Aorta (tissue), 5 donors: Measurements from ENCODE around the gene DSG2. TPM values are rescaled to one million over a fixed set of nuclear protein-coding genes. Genes with fewer than 3 reads are reported as not detected.

Experiments
- ATAC-seq: fragments of 200-7000 bp; cut with Tn5 transposase; one replicate; pipeline ENCODE4 v1.9.1; 2022; ENCODE audit warnings: moderate library complexity; ENCODE audit not compliant: low FRiP score
- DNase-seq, 2 donors: peaks; one replicate each; pipeline ENCODE4 v3.0.0-alpha.2; 2020
- H3K27ac ChIP-seq, 2 donors: one replicate each; pipeline ENCODE4 v1.5.1; 2013; ENCODE audit warnings: low read length in 2 of 2, mild to moderate bottlenecking in 2 of 2, moderate library complexity in 2 of 2, control low read depth in 1 of 2, inconsistent platforms in 1 of 2, low read depth in 1 of 2
- H3K27me3 ChIP-seq, 2 donors: one replicate each; pipeline ENCODE4 v1.6.1; 2013; ENCODE audit warnings: control low read depth in 1 of 2, low read length in 1 of 2, mild to moderate bottlenecking in 1 of 2, moderate library complexity in 1 of 2; ENCODE audit not compliant: insufficient read depth in 2 of 2, control insufficient read depth in 1 of 2
- H3K36me3 ChIP-seq, 2 donors: one replicate each; pipeline ENCODE4 v1.6.1; 2013; ENCODE audit warnings: control low read depth in 1 of 2, low read length in 1 of 2, mild to moderate bottlenecking in 1 of 2; ENCODE audit not compliant: insufficient read depth in 2 of 2, control insufficient read depth in 1 of 2
- H3K4me1 ChIP-seq, 2 donors: one replicate each; pipeline ENCODE4 v1.6.1; 2013; ENCODE audit warnings: low read length in 2 of 2, control low read depth in 1 of 2, mild to moderate bottlenecking in 1 of 2, moderate library complexity in 1 of 2; ENCODE audit not compliant: insufficient read depth in 2 of 2, control insufficient read depth in 1 of 2
- H3K4me3 ChIP-seq, 2 donors: one replicate each; pipeline ENCODE4 v1.5.1; 2013; ENCODE audit warnings: low read length in 2 of 2, control low read depth in 1 of 2, mild to moderate bottlenecking in 1 of 2
- H3K9me3 ChIP-seq: one replicate; pipeline ENCODE4 v1.6.1; 2013; ENCODE audit warnings: mild to moderate bottlenecking, low read length; ENCODE audit not compliant: control insufficient read depth
- WGBS, 2 donors: extraction: QIAGEN DNeasy Blood & Tissue Kit; methylation state at CpG; one replicate each; pipeline ENCODE4 v1.1.7; 2013; 5-methylcytosine and 5-hydroxymethylcytosine counted together
- intact Hi-C, 2 donors: fragments of 100-400 bp; cut with DNase I; formaldehyde crosslinking; loops; one replicate each; pipeline versions ENCODE4 v1.14.2 to v1.15.0; 2022
- long read RNA-seq, 2 donors: library from polyadenylated mRNA; unstranded; transcript quantifications; one replicate each; pipeline ENCODE4 v2.0.0, GENCODE V29; 2020 to 2021
- polyA plus RNA-seq, 2 donors: library from polyadenylated mRNA; stranded (reverse); fragments of 200-250 nt; gene quantifications; one replicate each; pipeline ENCODE4 v1.2.3, GENCODE V29; 2013
- total RNA-seq, 2 donors: library from RNA; stranded (reverse); fragmentation: NEBNext Ultra II Directional; extraction: Animal tissue kit (Norgen Biotek cat#: 25700); gene quantifications; one replicate each; pipeline ENCODE4 v1.2.1, GENCODE V29; 2021
- donor health status: healthy with polysubstance abuse.
- donor health status: Bipolar disorder and iron deficiency.
- donor health status: DM: no; HTN: no; CAD: no.
- donor health status: DM: no; HTN: no; CAD: no.
- donor health status: DM: yes; HTN: yes; CAD: no.

The DSG2 gene
- total RNA-seq (1 to 10 TPM; 4.3 to 4.7 TPM), polyA plus RNA-seq (1 to 10 TPM in 1 of 2 donors, under 1 TPM in 1; 0.10 to 3.3 TPM)
- long read RNA-seq, donor 1, partial matches to known transcripts: 1 of 1 reads
- long read RNA-seq, donor 1, other reads (novel, unspliced or antisense): 0 of 1 reads
- long read RNA-seq, donor 2, partial matches to known transcripts: 1 of 2 reads
- long read RNA-seq, donor 2, other reads (novel, unspliced or antisense): 1 of 2 reads

- ATAC-seq: peak; percentile 66
- peak in 1 of 2 donors; percentile 73 for DNase-seq
- no peaks in the 10 kb centered on the region for H3K9me3 ChIP-seq
- no peaks in the 10 kb centered on the region for H3K4me1 ChIP-seq
- no peaks in the 10 kb centered on the region for H3K36me3 ChIP-seq
- 0 to 1% methylated on average over 49 to 79 of the region's 79 CpGs for WGBS, 2 donors
- intact Hi-C loops: no loop called here
- H3K27me3 ChIP-seq: no peaks in the 10 kb centered on the region
- no peak within 1 kb of the TSS for H3K27ac ChIP-seq
- peak within 1 kb of the TSS; percentile 7 to 39 for H3K4me3 ChIP-seq
Observed at GRCh38 chr18:31497836-31498573, at the start of gene DSG2. Gene DSG2, plus strand, starts transcription at chr18:31498177. Its CDS starts 75 bp downstream, at chr18:31498252.

GRCh38 chr18:31450409-31450808 is 47.6 kb upstream of the DSG2 start:
- H3K36me3 ChIP-seq: no peaks in the 10 kb centered on the region
- H3K27ac ChIP-seq: no peak overlapping the region
- no peak overlapping the region for H3K4me3 ChIP-seq
- ATAC-seq (no peak), DNase-seq (no peak)
- no peaks in the 10 kb centered on the region for H3K9me3 ChIP-seq
- no peaks in the 10 kb centered on the region for H3K4me1 ChIP-seq
- intact Hi-C loops: no loop called here
- no peaks in the 10 kb centered on the region for H3K27me3 ChIP-seq

GRCh38 chr18:31451625-31452024 is 46.4 kb upstream of the DSG2 start:
- H3K4me3 ChIP-seq: no peak overlapping the region
- intact Hi-C loops: no loop called here
- DNase-seq: no peak
- no peak for ATAC-seq
- H3K27me3 ChIP-seq: no peaks in the 10 kb centered on the region
- no peaks in the 10 kb centered on the region for H3K9me3 ChIP-seq
- H3K36me3 ChIP-seq: no peaks in the 10 kb centered on the region
- 77 to 90% methylated on average over 1 of the region's 1 CpG for WGBS, 2 donors
- H3K4me1 ChIP-seq: no peaks in the 10 kb centered on the region
- H3K27ac ChIP-seq: no peak overlapping the region

- Histone ChIP-seq H3K4me3 (no peak overlapping the region), H3K27ac (no peak overlapping the region), H3K9me3 (no peaks in the 10 kb centered on the region), H3K4me1 (no peaks in the 10 kb centered on the region), H3K36me3 (no peaks in the 10 kb centered on the region), H3K27me3 (no peaks in the 10 kb centered on the region)
- DNase-seq (no peak), ATAC-seq (no peak)
- 60 to 95% methylated on average over 3 of the region's 3 CpGs for WGBS, 2 donors
- intact Hi-C loops: no loop called here
Observed at GRCh38 chr18:31454066-31454708, 43.8 kb upstream of the DSG2 start.

GRCh38 chr18:31469629-31470028 is 28.3 kb upstream of the DSG2 start:
- ATAC-seq (no peak), DNase-seq (no peak)
- no peaks in the 10 kb centered on the region for H3K4me1 ChIP-seq
- H3K27ac ChIP-seq: no peak overlapping the region
- WGBS, 2 donors: 94 to 100% methylated on average over 1 of the region's 1 CpG
- no peaks in the 10 kb centered on the region for H3K9me3 ChIP-seq
- H3K4me3 ChIP-seq: no peak overlapping the region
- intact Hi-C loops: no loop called here
- H3K27me3 ChIP-seq: no peaks in the 10 kb centered on the region
- no peaks in the 10 kb centered on the region for H3K36me3 ChIP-seq

- Histone ChIP-seq H3K27ac (no peak overlapping the region), H3K4me3 (no peak overlapping the region), H3K27me3 (peaks cover 0 to 6% of the 10 kb centered on the region in 2 donors), H3K4me1 (no peaks in the 10 kb centered on the region), H3K36me3 (no peaks in the 10 kb centered on the region), H3K9me3 (peaks cover 1% of the 10 kb centered on the region)
- WGBS, 2 donors: 95% methylated on average over 10 of the region's 10 CpGs
- no peak for ATAC-seq
- intact Hi-C loops: no loop called here
- DNase-seq: no peak
Observed at GRCh38 chr18:31478688-31479087, 19.3 kb upstream of the DSG2 start.

- H3K4me1 ChIP-seq: no peaks in the 10 kb centered on the region
- H3K9me3 ChIP-seq: peaks cover 1% of the 10 kb centered on the region
- WGBS, 2 donors: 84% methylated on average over 1 of the region's 1 CpG
- intact Hi-C loops: no loop called here
- H3K27me3 ChIP-seq: peaks cover 0 to 5% of the 10 kb centered on the region in 2 donors
- H3K4me3 ChIP-seq: no peak overlapping the region
- ATAC-seq (no peak), DNase-seq (no peak)
- no peak overlapping the region for H3K27ac ChIP-seq
- no peaks in the 10 kb centered on the region for H3K36me3 ChIP-seq
Observed at GRCh38 chr18:31482051-31482450, 15.9 kb upstream of the DSG2 start.

- intact Hi-C loops: no loop called here
- 73 to 80% methylated on average over 2 of the region's 2 CpGs for WGBS, 2 donors
- peaks cover 0 to 2% of the 10 kb centered on the region in 2 donors for H3K27me3 ChIP-seq
- H3K4me1 ChIP-seq: no peaks in the 10 kb centered on the region
- DNase-seq (no peak), ATAC-seq (no peak)
- H3K4me3 ChIP-seq: no peak overlapping the region
- H3K27ac ChIP-seq: no peak overlapping the region
- H3K36me3 ChIP-seq: no peaks in the 10 kb centered on the region
- peaks cover 3% of the 10 kb centered on the region for H3K9me3 ChIP-seq
Observed at GRCh38 chr18:31483396-31483795, 14.6 kb upstream of the DSG2 start.

- Histone ChIP-seq H3K4me1 (no peaks in the 10 kb centered on the region), H3K27me3 (peaks cover 0 to 2% of the 10 kb centered on the region in 2 donors), H3K27ac (no peak overlapping the region), H3K9me3 (peaks cover 6% of the 10 kb centered on the region), H3K4me3 (no peak overlapping the region), H3K36me3 (no peaks in the 10 kb centered on the region)
- intact Hi-C loops: no loop called here
- WGBS, 2 donors: 83 to 85% methylated on average over 1 of the region's 1 CpG
- DNase-seq (no peak), ATAC-seq (no peak)
Observed at GRCh38 chr18:31484461-31484860, 13.5 kb upstream of the DSG2 start.
